CD1c-positive myeloid dendritic cell (primary cell): Measurements from ENCODE around the gene CDON.
"Not testable (repeated sequence)": the region's sequence is repeated elsewhere in the genome, so short reads cannot be mapped to it uniquely, and the experiment has no call there.

ENCODE experiments used
- DNase-seq: peaks from one replicate; pipeline ENCODE4 v3.0.0-alpha.2; 2016; ENCODE audit errors: extremely low spot score

Gene CDON

GRCh38 chr11:125924384-125925007 is 138.2 kb downstream of the CDON start:
- no peak for DNase-seq

- no peak for DNase-seq
These were observed 139.0 kb downstream of the CDON start for GRCh38 chr11:125923633-125924032.

DNA sequence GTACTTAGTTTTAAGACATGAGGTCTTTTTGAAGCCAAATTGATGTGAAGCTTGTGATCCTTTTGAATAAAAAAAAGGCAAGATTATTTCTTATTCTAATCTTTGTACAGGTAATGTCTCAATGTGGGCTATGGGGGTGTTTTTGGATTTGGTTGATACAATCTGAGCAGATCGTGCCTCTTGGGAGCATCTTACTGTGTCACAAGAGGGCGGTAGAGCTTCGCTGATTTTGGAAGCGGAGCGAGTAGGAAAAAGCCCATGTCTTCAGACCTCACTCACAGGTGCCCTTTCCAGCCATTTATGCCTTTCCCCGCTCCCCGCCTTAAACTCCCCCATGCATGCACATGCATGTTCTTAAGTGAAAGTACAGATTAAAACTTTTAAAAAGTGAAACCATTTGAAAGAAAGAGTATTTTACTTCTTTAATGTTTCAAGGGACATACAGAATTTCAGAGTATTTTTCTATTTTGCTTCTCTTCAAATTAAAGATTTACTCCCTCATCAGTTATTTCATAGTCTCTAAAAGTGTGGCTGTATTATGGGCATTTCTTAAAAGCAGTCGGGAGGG is 139.6 kb downstream of the CDON start:
- peak; percentile 62 for DNase-seq

DNA sequence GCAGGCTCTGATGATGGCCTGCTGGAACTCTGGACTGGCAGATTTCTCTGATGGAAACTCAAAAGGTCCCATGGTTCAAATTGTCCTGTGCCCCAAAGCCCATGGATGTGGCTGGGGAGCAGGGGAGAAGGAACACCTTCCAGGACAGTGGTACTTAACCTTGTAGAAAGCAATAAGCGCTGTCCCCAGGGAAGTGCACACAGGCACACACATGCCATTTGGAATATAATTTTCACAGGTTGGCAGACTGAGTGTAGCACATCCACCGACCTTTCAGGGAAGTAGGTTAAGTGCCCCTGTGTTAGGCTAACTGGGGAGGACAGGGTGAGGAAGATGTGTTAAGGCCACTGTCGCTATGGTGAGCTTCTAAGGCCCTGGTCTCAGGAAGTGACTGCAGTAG is 140.5 kb downstream of the CDON start:
- no peak for DNase-seq

GRCh38 chr11:125921042-125921441 is 141.6 kb downstream of the CDON start:
- no peak for DNase-seq

- DNase-seq = no peak
These were observed 144.4 kb downstream of the CDON start for GRCh38 chr11:125918140-125918840.

GRCh38 chr11:125916683-125917347 is 145.9 kb downstream of the CDON start:
- no peak for DNase-seq

GRCh38 chr11:125914601-125915000 is 148.1 kb downstream of the CDON start:
- DNase-seq = not testable (repeated sequence)

DNA sequence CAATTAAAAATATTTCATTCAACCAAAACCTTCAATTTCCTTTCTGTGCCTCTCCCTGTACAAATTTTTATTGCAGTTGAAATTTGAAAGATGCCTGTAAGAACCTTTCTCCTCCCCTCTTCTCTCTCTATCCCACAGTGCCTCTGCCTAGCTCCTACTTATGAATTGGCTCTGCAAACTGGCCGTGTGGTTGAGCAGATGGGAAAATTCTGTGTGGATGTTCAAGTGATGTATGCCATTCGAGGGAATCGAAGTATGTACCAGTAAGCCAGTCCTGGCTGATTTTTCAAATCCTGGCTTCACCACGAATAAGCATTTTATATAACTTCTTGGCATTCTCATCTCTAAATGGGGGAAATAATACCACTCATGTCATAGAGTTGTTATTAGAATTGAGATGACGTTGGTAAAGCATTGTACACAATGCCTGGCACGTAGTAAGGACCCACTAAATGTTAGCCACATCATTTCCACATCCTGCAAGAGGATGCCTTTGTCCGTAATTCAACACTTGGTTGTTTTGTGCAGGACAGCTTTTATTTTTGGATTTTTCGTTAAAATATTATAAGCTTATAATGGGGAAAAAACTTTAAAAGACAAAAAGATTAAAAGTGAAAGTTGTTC is 152.3 kb downstream of the CDON start:
- no peak for DNase-seq
